ENCODE results near the gene CSF3R. TPM values are rescaled to one million over a fixed set of nuclear protein-coding genes. Genes with fewer than 3 reads are reported as not detected.

Gene CSF3R
- total and polyA plus RNA-seq, 9 of the 15 experiments (the other 6 are each of a cell fraction or from before 2014, with no cell fraction given): 0.21 to 0.86 (median 0.40) TPM; not detected in 1

DNA sequence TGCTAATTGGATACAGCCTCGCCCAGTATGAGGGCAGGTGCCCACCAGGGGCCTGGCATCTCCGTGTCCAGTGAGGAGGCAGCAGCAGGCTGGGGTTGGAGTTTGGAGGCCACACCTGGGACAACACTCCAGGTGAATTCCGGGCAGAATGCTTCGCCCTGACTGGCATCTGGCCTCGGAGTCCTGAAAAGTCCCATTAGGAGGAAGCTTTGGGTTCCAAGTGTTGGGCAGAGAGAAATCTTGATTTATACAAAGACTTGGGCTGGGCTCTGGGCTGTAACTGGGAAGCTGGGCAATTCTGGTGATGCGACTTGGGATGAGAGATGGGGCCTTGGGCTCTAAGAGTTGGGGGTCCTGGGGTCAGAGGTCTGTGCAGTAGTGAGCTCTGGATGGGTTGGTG, 48.1 kb upstream of the CSF3R start (continued):
- TF ChIP-seq ZNF318 (IDR thresholded peaks at IDR 0.05; ENCODE audit: borderline replicate concordance in 1 of 2, low read depth in 1 of 2) (no peak), THRAP3 (IDR thresholded peaks at IDR 0.05; ENCODE audit: borderline replicate concordance) (no peak), CHD4 (IDR thresholded peaks at IDR 0.05; ENCODE audit: insufficient read depth, insufficient replicate concordance, low read depth, low read length, poor library complexity, severe bottlenecking) (no peak), ZBTB5 (IDR thresholded peaks at IDR 0.05) (no peak), PCBP1 (IDR thresholded peaks at IDR 0.05; ENCODE audit: low read depth, low read length, poor library complexity, severe bottlenecking) (no peak)
- TF ChIP-seq, protein P1, sequence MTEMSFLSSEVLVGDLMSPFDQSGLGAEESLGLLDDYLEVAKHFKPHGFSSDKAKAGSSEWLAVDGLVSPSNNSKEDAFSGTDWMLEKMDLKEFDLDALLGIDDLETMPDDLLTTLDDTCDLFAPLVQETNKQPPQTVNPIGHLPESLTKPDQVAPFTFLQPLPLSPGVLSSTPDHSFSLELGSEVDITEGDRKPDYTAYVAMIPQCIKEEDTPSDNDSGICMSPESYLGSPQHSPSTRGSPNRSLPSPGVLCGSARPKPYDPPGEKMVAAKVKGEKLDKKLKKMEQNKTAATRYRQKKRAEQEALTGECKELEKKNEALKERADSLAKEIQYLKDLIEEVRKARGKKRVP (CRISPR knock-in tag; IDR thresholded peaks at IDR 0.05): no peak

Data from K562 (cell line).